Activated CD8-positive, alpha-beta memory T cell treated with anti-CD3 and anti-CD28 coated beads, Interleukin-2, amount 50 U/mL, for 4 hours (primary cell): ENCODE results near the gene ERMARD.
"Not testable (repeated sequence)": the region's sequence is repeated elsewhere in the genome, so short reads cannot be mapped to it uniquely, and the experiment has no call there.

Experiments
- DNase-seq: peaks from one replicate; pipeline ENCODE4 v3.0.0-alpha.2; 2020

Gene ERMARD

GRCh38 chr6:169738204-169738975, 13.0 kb upstream of the ERMARD start:
- DNase-seq, result no peak

DNA sequence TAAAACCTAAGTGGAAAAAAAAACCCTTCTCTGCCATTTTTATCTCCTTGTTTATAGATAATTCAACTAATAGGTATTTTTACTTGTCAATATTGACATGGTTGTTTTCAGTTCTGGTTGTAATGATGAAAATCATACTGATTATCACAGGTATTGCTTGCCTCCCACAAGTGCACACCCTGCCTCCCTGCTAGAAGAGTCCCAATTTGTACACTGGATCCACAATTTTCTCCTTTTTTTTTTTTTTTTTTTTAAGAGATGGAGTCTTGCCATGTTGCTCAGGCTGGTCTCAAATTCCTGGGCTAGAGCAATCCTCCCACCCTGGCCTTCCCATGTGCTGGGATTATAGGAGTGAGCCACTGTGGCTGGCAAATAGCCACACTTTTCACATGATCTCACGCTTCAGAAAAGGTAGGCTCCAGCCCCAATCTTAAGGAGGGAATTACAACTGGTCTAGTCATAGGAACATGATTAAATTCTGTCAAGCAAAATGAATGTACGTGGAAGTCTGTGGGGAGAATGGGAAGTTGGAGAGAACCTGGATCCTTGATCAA, 12.4 kb upstream of the ERMARD start:
- DNase-seq, result no peak

DNA sequence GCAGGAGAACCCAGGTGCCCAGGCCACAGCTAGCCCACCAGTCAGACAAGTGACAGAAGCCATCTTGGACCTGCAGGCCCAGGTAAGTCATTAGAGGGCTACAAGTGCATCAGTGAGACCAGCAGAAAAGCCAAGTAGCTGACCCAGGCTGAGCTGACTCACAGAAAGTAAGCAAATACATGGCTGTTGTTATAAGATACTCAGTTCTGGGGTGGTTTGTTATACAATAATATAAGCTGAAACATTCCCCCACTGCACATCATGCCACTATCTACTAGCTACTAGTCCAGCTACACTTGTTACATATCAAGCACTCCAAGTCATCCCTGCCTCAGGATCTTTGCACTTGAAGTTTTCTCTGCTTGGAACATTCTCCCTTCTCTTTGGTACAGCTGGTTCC, 10.1 kb upstream of the ERMARD start:
- no peak for DNase-seq

- no peak for DNase-seq
Observed at GRCh38 chr6:169745405-169745804, 6.0 kb upstream of the ERMARD start.

DNA sequence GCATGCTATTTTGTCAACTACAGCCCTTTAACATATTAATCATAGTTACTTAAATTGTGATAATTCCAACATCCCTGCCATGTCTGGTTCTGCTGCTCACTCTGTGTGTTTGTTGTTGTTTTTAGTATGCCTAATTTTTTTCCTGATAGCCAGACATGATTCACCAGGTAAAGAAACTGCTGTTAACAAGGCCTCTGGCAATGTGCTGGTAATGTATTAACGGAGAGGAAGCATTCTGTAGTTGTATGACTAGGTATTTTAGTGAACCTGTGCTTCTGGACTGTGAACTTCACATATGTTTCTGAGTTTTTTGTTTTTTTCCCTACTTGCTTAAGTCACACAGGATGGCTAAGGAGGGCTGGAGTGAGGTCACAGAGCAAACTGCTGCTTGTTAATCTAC, 4.9 kb upstream of the ERMARD start:
- DNase-seq, result no peak

DNA sequence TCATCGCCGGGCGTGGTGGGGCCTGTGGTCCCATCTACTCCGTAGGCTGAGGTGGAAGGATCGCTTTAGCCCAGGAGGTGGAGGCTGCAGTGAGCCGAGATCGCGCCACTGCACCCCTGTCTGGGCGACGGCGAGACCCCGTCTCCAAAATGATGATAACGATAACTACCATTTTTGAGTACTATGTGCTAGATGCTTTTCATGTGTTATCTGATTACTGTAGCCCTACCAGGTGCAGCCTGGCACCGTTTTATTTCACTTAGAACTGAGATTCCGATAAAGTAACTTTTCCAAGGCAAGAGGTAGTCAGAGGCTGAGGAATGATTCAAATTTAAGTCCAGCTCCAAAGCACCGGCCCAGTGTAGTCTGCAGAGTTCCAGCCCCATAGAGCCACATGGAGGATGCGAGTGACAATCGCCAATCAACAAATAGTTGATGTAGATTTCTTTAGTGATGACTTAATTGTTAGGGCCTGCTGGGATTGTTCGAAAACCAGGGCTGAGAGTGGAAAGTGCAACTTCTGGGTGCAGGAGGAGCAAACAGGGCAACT, 727 bp downstream of the ERMARD start:
- DNase-seq, result no peak

GRCh38 chr6:169755162-169755561, 3.7 kb downstream of the ERMARD start:
- no peak for DNase-seq

GRCh38 chr6:169763308-169763707, 11.9 kb downstream of the ERMARD start:
- DNase-seq, result no peak

- DNase-seq, result no peak
Observed at GRCh38 chr6:169763881-169764280, 12.5 kb downstream of the ERMARD start.

DNA sequence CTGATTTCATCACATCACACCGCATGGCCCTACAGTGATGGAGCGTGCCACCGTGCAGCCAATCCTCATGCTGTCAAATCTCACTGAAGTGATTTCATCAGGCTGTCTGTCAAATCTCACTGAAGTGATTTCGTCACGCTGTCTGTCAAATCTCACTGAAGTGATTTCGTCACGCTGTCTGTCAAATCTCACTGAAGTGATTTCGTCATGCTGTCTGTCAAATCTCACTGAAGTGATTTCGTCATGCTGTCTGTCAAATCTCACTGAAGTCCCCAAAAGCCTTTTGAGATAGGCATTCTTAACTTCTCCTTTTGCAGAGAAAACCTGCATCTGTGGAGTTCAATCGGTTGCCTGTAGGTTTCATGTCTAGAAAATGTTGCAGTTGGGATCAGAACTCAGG, 14.4 kb downstream of the ERMARD start:
- DNase-seq, result not testable (repeated sequence)

DNA sequence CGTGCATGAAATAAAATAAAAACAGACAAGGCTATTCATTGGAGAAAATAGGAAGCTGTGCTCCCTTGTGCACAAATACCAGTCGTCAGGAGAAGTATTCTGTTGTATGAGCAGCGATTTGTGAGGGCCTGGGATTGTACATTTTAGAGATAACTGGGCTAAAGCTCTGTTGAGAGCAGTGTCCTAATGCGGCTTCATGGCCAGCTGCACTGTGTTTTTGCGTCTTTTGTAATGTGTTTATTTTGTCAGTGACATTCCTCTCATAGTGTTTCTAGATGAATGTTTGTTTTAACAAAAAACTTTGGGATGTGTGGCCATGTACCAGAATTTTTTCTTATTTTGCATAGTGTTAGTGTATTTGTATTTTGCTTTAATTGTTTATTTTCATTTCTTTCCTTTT, 14.8 kb downstream of the ERMARD start:
- DNase-seq, result no peak

GRCh38 chr6:169766921-169767736, 15.7 kb downstream of the ERMARD start:
- no peak for DNase-seq

- DNase-seq, result no peak
Observed at GRCh38 chr6:169774347-169774746, 22.9 kb downstream of the ERMARD start.

- DNase-seq, result no peak
Observed at GRCh38 chr6:169775321-169775720, 23.9 kb downstream of the ERMARD start.

DNA sequence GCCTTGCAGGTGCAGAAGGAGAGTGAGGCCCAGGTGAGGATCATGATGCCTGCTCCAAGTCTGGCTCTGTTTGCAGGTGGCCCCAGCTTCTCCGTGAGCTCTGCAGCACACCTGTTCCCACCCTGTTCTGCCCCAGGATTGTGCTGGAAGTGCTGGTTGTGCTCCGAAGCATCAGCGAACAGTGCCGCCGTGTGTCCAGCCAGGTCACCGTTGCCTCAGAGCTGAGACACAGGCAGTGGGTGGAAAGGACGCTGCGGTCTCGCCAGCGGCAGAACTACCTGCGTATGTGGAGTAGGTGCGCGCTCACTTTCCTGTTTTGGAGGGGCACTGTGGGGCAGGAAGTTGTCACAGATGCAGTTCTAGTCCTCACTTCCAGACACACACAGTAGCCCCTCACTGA, 25.0 kb downstream of the ERMARD start:
- no peak for DNase-seq

GRCh38 chr6:169777896-169778295, 26.5 kb downstream of the ERMARD start:
- no peak for DNase-seq

- no peak for DNase-seq
Observed at GRCh38 chr6:169778646-169779045, 27.2 kb downstream of the ERMARD start.

- DNase-seq, result no peak
Observed at GRCh38 chr6:169779092-169779815, 27.8 kb downstream of the ERMARD start.

- no peak for DNase-seq
Observed at GRCh38 chr6:169779896-169780295, 28.5 kb downstream of the ERMARD start.

- no peak for DNase-seq
Observed at GRCh38 chr6:169780571-169781091, 29.2 kb downstream of the ERMARD start.

DNA sequence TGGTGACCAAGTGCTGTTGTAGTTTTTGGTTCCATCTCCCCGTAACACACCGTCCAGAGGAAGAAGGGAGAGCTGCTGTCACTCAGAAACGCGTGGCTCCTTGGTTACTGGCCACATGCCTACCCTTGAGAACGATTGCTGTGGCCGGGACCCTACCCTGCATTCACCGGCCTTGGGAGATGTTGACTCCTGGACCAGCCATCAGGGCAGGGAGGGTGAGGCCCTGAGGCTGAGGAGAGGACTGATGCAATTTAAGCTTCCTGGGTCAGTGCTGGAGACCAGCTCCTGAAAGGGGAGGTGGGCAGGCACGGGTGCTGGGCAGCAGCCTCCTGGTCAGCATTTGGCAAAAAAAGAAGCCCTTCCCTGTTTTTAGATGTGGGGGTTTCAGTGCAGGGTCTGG, 31.5 kb downstream of the ERMARD start:
- no peak for DNase-seq

DNA sequence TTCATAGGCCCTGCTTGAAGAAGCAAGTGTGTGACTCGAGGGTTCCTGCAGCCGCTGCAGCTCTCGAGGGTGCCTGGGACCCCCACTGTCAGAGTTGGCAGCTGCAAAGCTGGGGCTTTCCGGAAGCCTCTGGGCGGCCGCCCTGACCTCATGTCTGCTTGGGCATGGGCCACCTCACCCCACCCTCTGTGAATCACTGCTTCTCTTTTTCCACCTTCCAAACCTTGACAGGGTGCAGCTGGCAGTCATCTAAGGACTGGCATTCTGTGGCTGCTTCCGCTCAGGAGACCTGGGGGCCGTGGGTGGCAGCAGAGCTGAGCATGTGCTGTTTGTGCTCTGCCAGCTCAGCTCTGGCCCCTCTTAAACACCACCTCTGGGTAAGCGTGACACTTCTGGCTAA, 32.0 kb downstream of the ERMARD start:
- no peak for DNase-seq
